GM20000 (cell line): ENCODE results near the gene EXOC1L.

Experiments
- DNase-seq: peaks from one replicate; pipeline ENCODE4 v3.0.0; 2012; ENCODE audit warnings: low spot score
- TF ChIP-seq, protein P1 (sequence below): IDR thresholded peaks from 2 replicates; pipeline ENCODE4 v1.5.1; 2012; ENCODE audit warnings: mild to moderate bottlenecking, control low read depth; ENCODE audit errors: extremely low read depth, missing control alignments

The EXOC1L gene

DNA sequence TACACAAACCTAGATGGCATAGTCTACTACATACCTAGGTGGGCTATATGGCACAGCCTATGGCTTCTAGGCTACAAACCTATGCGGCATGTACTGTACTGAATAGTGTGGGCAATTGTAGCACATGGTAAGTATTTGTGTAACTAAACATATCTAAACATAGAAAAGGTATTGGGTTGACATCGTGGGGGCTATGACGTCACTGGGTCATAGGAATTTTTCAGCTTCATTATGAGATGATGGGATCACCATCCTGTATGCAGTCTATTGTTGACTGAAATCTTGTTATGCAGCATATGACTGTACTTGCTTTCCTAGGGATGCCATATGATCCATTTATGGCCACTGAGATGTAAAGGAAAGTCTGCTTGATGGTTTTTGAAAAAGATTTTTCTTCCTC is 1.9 kb upstream of the EXOC1L start:
- no peak for DNase-seq
- TF ChIP-seq, protein P1, sequence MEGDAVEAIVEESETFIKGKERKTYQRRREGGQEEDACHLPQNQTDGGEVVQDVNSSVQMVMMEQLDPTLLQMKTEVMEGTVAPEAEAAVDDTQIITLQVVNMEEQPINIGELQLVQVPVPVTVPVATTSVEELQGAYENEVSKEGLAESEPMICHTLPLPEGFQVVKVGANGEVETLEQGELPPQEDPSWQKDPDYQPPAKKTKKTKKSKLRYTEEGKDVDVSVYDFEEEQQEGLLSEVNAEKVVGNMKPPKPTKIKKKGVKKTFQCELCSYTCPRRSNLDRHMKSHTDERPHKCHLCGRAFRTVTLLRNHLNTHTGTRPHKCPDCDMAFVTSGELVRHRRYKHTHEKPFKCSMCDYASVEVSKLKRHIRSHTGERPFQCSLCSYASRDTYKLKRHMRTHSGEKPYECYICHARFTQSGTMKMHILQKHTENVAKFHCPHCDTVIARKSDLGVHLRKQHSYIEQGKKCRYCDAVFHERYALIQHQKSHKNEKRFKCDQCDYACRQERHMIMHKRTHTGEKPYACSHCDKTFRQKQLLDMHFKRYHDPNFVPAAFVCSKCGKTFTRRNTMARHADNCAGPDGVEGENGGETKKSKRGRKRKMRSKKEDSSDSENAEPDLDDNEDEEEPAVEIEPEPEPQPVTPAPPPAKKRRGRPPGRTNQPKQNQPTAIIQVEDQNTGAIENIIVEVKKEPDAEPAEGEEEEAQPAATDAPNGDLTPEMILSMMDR, result no peak

DNA sequence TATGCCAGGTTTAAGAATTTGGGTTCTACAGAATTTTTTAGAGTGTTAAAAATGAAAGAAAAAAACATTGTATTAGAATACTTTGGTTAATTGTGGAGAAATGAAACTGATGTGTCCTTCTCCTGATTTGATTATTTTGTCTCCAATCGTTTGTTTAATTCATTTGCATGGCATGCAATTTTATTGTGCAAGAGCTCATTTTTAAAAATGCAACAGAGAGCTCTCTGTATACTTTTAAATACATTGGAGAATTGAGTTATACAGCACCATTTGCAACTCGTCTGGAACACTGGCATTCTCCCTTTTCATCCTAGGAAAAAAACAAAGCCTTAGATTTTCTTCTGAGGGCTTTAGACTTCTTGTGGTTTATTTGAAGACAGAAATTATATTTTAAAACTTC is 689 bp downstream of the EXOC1L start:
- TF ChIP-seq, protein P1, result no peak
- DNase-seq, result no peak

DNA sequence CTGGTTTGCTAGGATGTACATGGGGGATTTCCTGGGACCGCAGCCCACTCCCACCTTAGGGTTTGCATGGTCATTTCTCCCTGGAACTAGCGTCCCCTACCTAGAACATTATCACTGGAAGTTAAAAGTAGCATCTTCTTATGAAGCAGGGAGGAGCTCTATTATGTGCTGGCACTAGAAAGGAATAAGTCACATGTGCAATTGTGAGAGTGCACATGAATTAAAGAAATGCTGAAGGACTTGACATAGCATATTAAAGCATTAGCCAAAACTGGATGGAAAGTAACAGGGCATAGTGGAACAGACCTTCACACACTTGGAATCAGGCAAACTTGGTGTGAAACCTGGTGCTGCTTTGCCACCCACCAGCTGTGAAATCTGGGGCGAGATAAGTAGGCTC is 2.7 kb downstream of the EXOC1L start:
- DNase-seq, result no peak
- TF ChIP-seq, protein P1, result no peak

DNA sequence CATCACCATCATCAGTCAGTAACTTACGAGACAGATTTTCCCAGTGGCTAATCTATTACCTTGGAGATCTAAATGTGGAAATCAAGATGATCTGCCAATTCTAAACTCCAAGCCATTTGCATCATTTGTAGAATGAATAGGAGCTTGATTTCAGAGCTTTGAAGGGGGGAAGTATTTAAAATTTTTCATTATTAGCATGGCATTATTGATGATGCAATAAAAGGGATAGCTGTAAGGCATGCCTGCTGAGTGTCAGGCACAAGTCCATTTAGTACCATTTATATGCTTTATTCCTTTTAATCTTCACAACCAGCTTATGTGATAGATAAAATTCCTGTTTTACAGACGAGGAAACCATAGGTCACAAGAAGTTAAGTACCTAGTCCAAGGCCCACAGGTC is 5.3 kb downstream of the EXOC1L start:
- TF ChIP-seq, protein P1, result no peak

DNA sequence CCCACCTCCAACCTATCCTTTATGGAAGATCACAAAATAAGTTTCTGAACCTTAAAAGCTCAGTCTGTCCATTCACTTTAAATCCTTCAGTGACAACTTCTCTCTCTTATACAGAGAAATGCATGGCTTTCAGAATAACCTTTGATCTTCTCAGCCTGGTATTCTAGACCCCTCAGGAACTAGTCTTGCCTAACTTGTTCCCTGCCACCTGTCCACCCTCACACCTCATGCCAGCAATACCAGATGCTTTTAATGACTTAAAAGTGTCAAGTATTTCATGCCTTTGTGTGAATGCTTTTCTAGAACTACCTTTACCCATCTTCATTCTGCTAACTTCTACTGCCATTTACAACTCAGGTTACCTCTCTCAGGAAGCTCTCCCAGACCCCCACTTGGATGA is 7.4 kb downstream of the EXOC1L start:
- no peak for DNase-seq
- TF ChIP-seq, protein P1, result no peak

More for the DNA sequence above, 5.3 kb downstream of the EXOC1L start:
- no peak for DNase-seq

DNA sequence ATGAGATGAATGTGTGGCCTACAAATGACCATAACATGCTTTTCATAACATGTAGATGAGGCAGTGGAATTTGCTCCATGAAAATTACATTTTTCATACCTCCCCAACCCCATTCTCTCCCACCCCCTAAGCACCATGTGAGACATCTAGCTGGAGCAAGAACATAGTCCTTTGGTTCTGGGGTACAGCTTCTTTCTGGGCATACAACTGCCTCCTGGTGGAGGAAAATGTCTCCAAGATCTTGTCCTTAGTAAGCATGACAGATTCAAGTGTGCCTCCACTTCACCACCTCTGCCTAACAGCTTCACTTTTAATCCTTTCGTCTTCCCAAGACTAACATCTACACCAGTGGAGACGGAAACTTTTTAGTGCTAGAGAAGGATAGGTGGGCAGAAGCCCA is 8.0 kb downstream of the EXOC1L start:
- DNase-seq, result no peak

DNA sequence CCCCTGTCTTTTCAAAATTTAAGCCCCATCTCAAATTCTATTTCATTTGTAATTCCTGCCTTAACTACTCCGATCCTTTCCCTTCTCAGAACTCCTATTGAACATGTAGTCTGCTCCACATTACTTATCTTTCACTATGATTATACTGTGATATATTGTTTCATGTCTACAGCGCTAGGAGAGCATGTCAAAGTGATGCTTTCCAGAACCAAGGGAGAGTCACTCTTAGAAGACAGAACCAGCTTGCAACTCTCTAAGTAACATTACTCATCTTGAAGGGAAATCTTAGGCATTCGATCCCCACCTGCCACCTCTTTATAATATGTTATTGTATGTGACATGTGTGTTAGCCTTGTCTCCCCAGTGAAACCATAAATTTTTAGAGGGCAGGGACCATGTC is 10.5 kb downstream of the EXOC1L start:
- no peak for DNase-seq
- TF ChIP-seq, protein P1, result no peak

More for the DNA sequence above, 8.0 kb downstream of the EXOC1L start:
- TF ChIP-seq, protein P1, result no peak
